BJ (cell line): Measurements from ENCODE around the gene ACOT9. TPM values are rescaled to one million over a fixed set of nuclear protein-coding genes. Genes with fewer than 3 reads are reported as not detected.
"Not testable (repeated sequence)": the region's sequence is repeated elsewhere in the genome, so short reads cannot be mapped to it uniquely, and the experiment has no call there.

Source experiments
- CTCF ChIA-PET: fragments of 350-600 bp; formaldehyde crosslinking; extraction: SDS; loops from one replicate; lab custom pipeline; 2021; ENCODE audit warnings: antibody characterized with exemption, inconsistent platforms; lab: Yijun Ruan, JAX
- POLR2A ChIA-PET: fragments of 300-600 bp; sonication (Branson Sonifier 250); formaldehyde crosslinking; extraction: SDS; loops from one replicate; lab custom pipeline; 2021; ENCODE audit warnings: antibody characterized with exemption; lab: Charles Lee
- DNase-seq: peaks from one replicate; pipeline ENCODE4 v3.0.0-alpha.2; 2011; ENCODE audit warnings: low read depth
- H3K27me3 ChIP-seq: 2 replicates; pipeline ENCODE4 v1.6.0; 2011; ENCODE audit warnings: low read length; ENCODE audit not compliant: control insufficient read depth, insufficient read depth
- H3K36me3 ChIP-seq: 2 replicates; pipeline ENCODE4 v1.5.1; 2011; ENCODE audit warnings: low read length; ENCODE audit not compliant: control insufficient read depth, insufficient read depth
- H3K4me3 ChIP-seq: 2 replicates; pipeline ENCODE4 v1.5.1; 2011; ENCODE audit warnings: low read depth, mild to moderate bottlenecking, control low read depth, low read length
- CTCF ChIP-seq: IDR thresholded peaks from 2 replicates; pipeline ENCODE4 v1.5.1; 2011; ENCODE audit warnings: low read depth, mild to moderate bottlenecking, control low read depth, inconsistent platforms, low read length, moderate library complexity; ENCODE audit not compliant: insufficient read depth
- polyA plus RNA-seq: library from polyadenylated mRNA; depleted of rRNA; stranded (reverse); fragments of >200 nt; gene quantifications from 2 replicates; pipeline ENCODE4 v1.2.3, GENCODE V29; 2011

ACOT9 gene
- polyA plus RNA-seq, 1 experiment = 27.7 TPM

GRCh38 chrX:23754664-23755063, 11.6 kb upstream of the ACOT9 start:
- DNase-seq = no peak
- ChIA-PET POLR2A (interaction anchor here (0.5 kb wide), 1 partner anchor 28 kb away, joined by 3 read pairs; the partner anchor contains the start of gene SAT1), CTCF (no interaction called here)
- no peak for TF ChIP-seq CTCF
- Histone ChIP-seq H3K36me3 (no peaks in the 10 kb centered on the region), H3K27me3 (no peaks in the 10 kb centered on the region), H3K4me3 (no peak overlapping the region)

- ChIA-PET POLR2A (interaction anchor here (1.0 kb wide), 1 partner anchor 30 kb away, joined by 7 read pairs; the partner anchor contains the start of gene SAT1), CTCF (interaction anchor here (0.6 to 3.4 kb wide), 5 partner anchors 10 to 300 kb away, joined by 3 to 15 read pairs (median 4); partner anchors contain the start of genes ACOT9 and SAT1)
- peak; percentile 82 for DNase-seq
- H3K36me3 ChIP-seq = no peaks in the 10 kb centered on the region
- no peak for TF ChIP-seq CTCF
- H3K4me3 ChIP-seq = no peak overlapping the region
- no peaks in the 10 kb centered on the region for H3K27me3 ChIP-seq
Measured at GRCh38 chrX:23752740-23753415, 9.8 kb upstream of the ACOT9 start.

DNA sequence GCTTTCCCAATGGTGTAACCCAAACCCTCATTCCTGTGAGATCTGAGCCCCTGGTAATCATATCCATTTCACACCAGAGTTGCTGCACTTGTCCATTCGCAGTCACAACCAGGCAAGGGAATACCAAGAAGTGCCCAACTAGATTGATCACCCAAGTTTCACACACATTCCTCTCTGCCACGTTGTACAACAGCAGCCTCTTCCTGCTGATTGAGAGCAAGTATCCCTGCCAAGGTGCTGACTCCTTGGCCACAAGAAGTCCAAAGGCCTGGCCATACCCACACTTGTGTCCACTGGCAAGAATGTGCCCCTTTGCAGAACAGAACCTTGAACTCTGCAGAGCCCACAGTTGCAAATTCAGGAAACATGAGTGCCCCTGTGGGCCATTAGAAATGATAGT, 6.5 kb upstream of the ACOT9 start:
- ChIA-PET POLR2A (no interaction called here), CTCF (no interaction called here)
- no peak for DNase-seq

DNA sequence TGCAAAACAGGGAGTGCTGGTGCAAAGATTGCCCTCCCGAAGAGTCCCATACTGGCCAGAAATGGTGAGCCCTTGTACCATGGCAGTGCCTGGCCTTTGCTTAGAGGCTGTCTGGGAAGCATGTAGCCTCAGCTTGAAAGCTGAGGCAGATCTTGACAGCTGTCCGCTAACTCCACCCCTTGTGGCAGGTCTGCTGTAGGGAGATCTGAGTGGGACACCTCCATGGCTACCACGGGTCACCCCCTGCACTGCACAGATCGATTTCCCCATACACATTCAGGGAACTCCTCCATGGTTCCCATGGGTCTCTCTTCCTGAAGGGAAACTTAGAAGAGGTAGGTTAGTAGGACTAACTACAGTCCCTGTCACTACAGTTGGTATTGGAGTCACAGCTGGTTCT, 6.1 kb upstream of the ACOT9 start:
- ChIA-PET CTCF (no interaction called here), POLR2A (no interaction called here)
- Histone ChIP-seq H3K27me3 (no peaks in the 10 kb centered on the region), H3K36me3 (no peaks in the 10 kb centered on the region), H3K4me3 (no peak overlapping the region)
- TF ChIP-seq CTCF = no peak
- DNase-seq = no peak

More for the DNA sequence above, 6.5 kb upstream of the ACOT9 start:
- no peak overlapping the region for H3K4me3 ChIP-seq
- H3K36me3 ChIP-seq = no peaks in the 10 kb centered on the region
- H3K27me3 ChIP-seq = no peaks in the 10 kb centered on the region
- no peak for TF ChIP-seq CTCF

DNA sequence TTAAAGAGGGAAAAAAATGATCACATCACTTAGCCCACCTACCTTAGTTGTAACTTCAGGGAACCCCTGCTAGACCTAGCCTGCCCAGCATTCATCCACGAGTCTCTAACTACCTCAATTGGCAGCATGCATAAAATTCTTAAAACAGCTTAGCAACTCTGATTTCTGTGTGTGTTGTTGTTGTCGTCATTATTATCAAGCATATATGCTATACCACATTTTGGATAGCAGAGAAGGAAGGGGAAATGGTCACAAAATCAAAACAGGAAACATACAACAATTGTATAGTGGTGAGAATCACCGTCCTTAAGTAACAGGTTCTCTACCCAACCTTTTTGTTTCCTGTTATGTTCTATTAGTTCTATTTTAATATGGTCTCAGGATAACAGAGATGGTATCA, 2.7 kb upstream of the ACOT9 start:
- POLR2A ChIA-PET = no interaction called here

GRCh38 chrX:23743623-23743971, 521 bp upstream of the ACOT9 start:
- H3K4me3 ChIP-seq = peak overlapping the region; percentile 84; the same call in 1 of the 2 replicates
- H3K27me3 ChIP-seq, H3K36me3 ChIP-seq, POLR2A ChIA-PET, DNase-seq: not testable (repeated sequence)
- CTCF ChIA-PET = interaction anchor here (0.6 kb wide), 1 partner anchor 159 kb away, joined by 3 read pairs; no protein-coding TSS in a partner anchor

More for the DNA sequence above, 2.7 kb upstream of the ACOT9 start:
- H3K36me3 ChIP-seq = no peaks in the 10 kb centered on the region
- DNase-seq = no peak
- TF ChIP-seq CTCF = no peak
- no peak overlapping the region for H3K4me3 ChIP-seq
- H3K27me3 ChIP-seq = no peaks in the 10 kb centered on the region
- CTCF ChIA-PET = no interaction called here
